Renal cortex interstitium (tissue), 11 donors: ENCODE measurements around the gene RXFP4. TPM values are rescaled to one million over a fixed set of nuclear protein-coding genes. Genes with fewer than 3 reads are reported as not detected.

Experiments
- DNase-seq, 11 donors: peaks; one replicate each; pipeline ENCODE4 v3.0.0-alpha.2; 2013; ENCODE audit warnings: low read depth in 9 of 11, low spot score in 4 of 11; ENCODE audit errors: extremely low read depth in 1 of 11
- polyA plus RNA-seq, 3 donors: library from polyadenylated mRNA; unstranded; fragments of 120-200 nt; gene quantifications; one replicate each; pipeline ENCODE4 v1.2.1, GENCODE V29; 2013; ENCODE audit not compliant: insufficient read length in 3 of 3

RXFP4 gene
- polyA plus RNA-seq, 3 donors: 0.09 to 0.25 TPM; not detected in 1

DNA sequence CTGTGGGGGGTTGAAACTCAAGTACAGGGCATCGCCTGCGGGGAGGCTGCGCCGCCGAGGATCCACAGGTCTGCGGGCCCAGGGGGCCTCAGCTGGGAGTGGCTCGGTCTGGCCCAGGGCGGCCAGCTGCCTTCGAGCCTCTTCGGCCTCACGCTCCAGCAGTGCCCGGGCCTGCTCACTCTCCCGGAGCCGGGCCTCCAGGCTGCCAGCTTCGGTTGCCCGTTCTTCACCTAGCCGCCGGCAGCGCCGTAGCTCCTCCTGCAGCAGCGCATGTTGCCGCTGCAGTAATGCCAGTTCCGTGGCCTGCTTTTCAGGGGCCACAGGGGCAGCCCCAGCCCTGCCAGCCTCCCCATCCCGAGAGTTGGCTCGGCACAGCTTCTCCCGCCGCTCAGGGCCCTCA, 9.4 kb downstream of the RXFP4 start:
- DNase-seq: no peak

DNA sequence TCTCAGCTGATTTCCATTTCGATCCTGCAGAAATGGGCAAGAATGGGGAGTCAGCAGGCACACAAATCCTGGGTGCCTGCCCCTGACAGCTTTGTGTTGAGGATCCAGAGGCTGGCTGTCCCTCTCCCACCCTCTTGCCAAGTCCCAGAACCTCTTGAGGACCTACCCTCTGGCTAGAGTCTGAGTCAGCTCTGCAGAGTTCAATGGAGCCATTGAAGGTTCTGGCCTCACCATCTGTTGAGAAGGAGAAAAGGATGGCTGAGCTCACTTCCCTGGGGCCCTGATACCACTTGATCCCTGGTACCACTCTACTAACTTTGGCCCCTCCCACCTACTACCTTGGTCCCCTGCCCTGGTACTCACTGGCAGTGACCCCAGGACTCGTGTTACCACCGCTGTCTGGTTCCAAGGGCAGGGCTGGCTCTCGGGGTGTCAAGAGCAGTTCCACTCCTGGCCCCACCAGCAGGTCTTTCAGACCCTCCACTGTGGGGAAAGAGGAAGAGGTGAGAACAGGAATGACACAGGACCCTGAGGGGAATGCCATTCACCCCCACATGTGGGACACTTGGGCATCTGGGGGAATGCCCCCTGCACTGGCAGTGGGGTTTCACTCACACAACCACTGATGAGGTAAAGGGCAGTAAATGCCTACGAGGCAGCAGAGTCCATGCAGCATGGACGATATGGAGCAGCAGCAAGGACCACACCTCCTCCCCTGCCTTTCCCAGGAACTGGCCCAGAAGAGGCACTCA, 10.5 kb downstream of the RXFP4 start:
- DNase-seq: no peak

DNA sequence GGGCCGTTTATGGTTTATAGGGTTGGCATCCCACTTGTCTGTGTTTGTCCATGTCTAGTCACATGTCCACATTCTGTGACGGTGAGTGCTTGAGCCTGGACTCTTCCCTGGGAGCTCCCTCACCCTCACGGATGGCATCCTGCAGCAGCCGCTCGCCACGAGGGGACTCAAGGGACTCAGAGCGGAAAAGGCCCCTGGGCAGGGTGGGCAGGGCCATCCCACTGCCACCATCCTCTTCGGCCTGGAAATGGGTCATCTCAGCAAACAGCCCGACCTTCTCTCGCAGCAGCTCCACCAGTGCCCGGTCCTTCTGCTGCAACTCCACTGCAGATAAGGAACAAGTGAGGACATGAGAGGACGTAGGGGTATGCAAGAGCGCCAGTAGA, 11.1 kb downstream of the RXFP4 start:
- no peak for DNase-seq

DNA sequence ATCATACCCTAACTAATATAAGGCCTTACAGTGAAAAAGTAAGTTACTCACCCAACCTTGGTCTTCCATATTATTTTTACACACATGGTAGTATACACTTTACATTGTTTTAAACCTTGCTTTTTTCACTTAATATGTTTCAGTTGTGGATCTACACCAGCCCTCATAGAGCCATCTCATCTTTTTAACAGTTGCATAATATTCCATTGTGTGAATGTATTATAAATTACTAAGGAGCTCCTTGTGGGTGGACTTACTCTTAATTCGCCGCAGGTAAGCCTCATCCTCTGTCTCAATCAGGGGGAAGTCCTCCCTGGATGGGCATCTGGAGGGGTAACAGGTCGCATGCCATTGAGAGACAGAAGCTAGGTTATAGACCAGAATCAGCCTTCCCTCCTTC, 13.2 kb downstream of the RXFP4 start:
- DNase-seq: no peak

DNA sequence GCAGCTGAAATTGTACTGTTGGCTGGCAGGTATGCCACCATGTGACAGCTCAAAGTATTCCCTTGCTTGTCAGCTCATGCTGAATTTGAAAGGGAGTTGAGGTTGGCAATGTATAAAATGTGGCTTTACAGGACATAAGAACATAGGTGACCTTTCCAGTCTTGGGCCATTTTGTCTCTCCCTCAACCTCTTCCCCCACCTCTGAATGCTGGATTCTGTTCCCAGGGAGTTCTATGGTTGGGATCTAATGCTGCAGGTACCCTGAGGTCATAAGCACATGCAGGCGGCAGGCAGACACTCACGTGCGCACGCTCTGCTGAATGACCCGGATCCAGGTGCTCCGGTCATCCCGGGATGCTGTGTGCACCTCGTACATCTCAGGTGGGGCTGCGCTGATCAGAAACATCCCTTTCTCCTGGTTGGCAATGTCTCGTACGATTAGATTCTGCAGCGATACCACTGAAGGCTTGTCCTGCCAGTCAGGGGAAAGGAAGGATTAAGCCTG, 16.0 kb downstream of the RXFP4 start:
- no peak for DNase-seq

DNA sequence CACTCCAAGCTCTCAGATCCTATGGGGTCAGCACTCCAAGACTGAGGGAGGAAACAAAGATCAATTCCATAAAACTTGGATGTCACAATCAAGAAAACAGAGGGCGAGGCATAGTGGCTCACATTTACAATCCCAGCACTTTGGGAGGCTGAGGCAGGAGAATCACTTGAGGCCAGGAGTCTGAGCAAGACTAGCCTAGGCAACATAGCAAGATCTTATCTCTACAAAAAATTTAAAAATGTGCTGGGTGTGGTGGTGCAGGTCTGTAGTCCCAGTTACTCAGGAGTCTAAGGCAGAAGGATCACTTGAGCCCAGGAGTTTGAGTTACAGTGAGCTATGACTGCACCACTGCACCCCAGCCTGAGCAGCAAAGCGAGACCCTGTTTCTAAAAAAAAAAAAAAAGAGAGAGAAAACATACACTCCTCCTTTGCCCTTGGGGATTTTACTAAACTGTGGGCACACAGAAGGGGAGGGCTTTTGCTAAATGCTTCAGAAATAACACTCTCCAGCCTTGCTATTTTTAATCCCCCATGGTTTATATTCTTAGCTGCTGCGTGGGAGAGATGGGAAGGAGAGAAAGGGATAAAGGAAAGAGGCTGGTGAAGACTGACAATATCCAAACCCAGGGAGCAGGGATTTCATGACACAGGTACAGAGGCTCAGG, 18.8 kb downstream of the RXFP4 start:
- DNase-seq: no peak

DNA sequence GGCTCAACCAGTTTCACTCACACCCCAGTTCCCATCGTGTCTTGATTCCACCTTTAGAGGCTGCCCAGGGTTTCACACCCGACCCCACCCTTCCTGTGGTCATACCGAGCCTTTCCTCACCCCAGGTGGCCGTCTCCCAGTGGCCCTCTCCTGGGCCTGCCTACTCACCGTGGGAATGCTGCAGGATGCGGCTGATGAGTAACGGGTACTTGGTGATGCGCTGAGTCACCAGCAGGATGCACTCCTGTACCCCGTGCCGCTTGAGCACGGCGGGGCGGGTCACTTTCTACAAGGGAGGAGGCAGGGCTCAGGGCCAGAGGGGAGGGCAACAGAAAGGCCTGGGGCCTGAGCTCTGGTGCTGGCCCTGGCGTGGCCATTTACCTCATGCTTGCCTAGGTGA, 20.5 kb downstream of the RXFP4 start:
- DNase-seq: no peak

DNA sequence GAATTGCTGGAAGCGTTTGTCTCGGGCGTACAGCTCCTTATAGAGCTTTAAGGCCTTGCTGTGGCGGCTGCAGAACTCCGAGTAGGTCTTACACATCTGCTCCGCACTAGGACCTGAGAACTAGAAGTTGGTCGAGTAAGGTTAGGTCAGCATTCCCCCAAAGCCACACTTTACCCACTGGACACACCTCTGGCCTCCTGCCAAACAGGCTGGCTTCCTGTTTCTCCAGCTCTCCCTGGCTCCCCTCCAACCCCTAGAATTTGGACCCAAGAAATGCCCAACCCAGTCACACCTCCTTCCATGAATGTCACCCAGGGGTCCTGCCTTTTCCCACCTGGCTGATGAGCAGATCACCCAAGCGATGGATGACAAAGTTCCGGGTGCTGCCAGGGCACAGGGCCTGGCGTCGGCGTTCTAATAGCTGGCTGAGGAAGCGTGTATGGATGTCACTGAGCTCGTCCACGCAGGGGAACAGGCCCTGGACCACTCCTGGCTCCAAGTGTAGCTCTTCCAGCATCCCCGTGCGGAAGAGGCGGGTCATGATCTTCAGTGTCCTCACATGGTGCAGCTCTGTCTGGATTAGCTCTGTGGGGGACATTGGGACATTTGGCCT, 21.3 kb downstream of the RXFP4 start:
- no peak for DNase-seq

DNA sequence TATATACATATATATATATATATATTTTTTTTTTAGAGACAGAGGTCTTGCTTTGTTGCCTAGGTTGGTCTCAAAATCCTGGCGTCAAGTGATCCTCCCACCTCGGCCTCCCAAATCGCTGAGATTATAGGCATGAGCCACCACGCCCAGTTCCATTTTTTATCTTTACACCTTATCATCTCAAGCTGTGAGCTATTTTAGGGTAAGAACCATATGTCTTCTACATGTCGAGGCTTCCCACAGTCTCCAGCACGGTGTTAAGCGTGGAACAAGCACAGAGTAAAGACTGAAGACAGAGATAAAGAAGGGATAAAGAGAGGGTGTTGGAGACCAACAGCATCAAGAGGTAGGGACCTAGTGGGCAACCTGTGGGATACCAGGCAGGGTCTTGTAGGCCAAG, 22.8 kb downstream of the RXFP4 start:
- DNase-seq: no peak

DNA sequence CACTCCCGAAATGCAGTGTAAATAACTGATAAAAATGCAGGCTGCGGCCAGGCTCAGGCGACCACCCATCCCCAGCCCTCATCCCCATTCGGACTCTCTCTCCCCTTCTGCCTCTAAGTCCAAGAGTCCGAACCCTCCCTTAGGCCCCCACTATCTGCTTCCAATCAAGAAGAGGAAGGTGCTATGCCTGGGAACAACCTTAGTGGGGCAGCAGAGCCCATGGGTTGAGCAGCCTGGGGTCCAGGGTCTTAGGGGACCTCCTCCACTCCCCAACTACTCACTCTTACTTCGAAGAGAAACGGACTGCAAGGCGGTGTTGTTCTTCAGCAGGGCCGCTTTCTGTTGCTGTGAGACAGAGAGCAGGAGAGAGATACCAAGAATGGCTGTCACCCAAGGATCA, 24.7 kb downstream of the RXFP4 start:
- DNase-seq: no peak

DNA sequence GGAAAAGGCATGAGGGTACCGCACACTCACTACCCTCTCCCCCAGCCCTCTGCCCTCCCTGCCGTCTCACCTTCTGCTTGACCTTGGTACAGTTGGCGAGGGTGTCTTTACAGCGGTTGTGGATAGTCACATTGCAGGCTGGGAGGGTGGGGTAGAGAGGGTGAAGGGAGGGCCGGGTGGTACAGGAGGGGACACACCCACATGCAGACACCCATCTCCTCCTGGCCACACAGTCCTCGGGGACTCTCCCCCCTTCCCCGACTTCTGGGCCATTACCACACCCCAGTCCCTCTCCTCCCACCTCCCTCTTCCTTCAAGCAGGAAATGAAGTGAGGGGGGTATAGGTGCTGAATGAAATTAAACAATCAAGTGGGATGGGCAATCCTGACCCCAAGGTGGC, 25.3 kb downstream of the RXFP4 start:
- DNase-seq: no peak

DNA sequence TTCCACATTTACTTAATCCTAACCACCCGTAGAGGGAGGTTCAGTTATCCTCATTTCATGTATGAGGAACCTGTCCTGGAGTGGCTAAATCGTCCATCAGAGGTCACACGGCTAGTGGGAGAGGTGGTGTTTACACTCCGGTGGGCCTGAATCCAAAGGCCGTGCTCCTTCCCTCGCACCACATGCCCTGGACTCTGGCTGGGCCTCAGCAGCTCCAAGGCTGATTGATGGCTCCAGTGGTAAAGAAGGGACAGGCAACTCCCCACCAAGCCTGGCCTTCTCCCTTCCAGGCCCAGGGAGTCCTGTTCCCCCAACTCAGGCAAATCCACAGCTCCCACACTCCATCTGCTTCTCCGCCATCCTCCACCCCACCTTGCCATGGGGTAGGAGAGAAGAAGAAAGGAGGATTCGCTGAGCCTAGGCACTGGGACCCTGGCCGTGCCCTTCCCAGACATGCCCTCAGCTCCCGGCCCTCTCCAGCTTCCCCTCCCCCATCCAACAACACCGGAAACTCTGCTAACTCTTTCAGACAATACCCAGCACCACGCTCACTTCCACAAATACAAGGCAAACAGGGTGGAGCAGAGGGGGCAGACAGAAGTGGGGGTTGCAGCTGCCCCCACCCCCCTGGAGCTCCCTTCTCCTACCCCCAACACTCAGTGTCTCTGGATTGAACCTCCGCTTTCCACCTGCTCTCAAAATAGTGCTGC, 26.1 kb downstream of the RXFP4 start:
- DNase-seq: no peak

DNA sequence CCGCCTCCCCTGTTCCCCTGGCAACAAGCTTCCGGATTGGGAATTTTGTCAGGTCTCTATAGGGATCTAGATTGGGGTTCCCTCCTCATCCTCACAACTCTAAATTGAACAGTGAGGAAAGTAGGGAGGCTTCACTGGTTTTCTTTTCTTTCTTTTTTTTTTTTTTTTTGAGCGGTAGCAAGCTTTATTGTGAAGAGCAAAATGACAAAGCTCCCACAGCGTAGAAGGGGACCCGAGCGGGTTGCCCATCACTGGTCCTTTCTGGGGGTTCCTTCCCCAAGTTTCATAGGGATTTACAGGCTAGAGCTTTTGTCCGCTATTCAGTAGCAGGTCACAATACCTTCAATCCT, 26.6 kb downstream of the RXFP4 start:
- DNase-seq: no peak

DNA sequence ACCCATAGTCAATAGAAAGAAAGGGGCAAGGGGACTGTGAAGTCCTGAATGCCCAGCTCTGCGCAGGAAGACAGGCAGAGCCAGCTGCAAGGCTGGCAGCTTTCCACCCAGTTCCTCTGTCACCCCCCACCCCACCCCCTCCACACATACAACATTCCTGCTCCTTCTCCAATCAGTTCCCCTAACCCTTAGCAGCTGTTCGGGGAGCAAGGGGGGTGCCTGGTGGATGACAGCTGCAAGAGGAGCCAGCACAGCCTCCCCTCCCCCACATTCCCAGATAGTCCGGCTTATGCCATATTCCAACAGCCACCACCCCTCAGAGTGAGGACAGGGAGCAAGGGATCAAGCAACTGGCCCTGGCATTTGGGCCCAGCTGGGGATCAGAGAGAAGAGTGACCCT, 27.2 kb downstream of the RXFP4 start:
- DNase-seq: no peak

DNA sequence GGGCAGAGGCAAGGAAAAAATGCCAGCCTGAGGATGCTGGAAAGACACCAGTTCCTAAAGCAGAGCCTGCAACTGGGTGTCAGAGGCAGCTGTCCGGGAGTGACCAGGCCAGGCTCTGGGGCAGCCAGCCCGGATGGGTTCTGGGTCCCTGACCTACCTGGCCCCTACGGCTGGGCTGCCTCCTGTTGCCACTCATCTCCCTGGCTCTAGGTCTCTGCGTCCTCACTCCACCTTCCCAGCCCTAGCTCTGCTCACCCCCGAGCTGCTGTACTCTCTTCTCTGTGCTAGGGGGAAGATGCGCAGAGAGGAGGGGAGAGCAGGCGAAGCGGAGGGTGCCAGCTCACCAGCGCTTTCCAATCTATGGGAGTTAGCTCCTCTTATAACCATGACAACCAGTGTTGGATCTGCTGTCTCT, 27.9 kb downstream of the RXFP4 start:
- no peak for DNase-seq

DNA sequence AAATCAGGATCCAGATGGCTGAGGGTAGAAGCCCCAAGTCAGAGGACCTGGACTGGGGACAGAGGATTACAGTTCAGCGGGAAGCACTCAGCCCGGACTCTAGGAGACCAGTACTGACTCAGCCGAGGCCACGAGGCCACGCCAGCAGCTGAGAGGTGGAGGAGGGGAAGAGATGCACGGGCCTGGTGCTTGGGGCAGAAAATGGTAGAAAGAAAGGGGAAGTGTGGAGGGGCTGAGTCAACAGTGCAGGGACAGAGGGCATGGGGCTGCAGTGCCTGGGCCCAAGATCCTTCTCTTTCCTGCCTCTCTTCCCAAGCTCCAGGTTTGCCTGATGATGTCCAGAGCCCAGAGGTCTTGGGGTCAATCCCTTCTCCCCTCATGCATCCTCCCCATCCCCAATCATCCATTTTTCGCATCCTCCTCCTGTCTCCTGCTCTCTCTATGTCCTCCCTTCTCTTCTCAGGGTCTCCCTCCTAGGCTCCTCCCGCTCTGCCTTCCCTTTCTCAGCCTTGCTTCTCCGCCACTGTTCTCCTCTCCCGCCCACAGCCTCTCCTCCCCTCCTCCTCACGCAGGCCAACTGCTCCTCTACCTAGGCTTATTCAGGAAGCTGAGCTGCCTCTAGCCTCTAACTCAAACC, 29.2 kb downstream of the RXFP4 start:
- no peak for DNase-seq

DNA sequence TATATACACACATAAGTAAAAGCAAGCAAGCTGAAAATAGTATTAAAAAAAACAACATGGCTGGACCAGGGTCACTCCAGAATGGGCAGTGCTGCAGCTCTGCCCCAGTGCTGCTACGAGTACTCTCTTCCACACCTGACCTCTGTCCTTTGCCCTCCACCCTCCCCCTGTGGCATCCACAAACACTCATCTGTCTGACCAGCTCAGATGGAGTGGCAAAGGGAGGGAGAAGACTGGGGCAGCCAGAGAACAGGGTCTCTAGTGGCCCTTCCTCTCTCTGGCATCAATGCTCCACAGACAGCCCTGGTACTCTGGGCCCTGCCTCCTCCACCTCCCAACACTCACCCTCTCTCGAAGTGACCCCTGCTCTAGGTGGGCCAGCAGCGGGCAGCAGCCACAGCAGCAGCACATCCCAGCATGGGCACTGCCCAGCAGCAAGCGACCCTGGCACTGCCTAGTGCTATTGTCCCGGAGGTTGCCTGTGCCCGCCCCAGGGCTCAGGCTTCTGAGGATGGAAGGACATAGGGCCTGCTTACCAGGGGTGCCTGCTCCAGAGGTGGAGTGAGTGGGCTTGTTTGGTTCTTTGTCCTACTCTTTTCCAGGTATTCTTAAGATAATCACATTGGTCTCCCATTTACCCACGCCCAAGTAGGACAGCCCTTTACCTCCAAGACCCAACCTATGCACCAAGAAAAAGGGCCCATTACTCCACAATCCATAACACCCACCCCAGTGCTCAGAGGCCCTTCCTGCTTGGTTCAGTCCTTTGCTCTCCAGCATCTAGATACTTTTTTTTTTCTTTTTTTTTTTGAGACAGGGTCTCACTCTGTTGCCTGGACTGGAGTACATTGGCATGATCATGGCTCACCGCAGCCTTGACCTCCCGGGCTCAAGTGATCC, 30.7 kb downstream of the RXFP4 start:
- no peak for DNase-seq

DNA sequence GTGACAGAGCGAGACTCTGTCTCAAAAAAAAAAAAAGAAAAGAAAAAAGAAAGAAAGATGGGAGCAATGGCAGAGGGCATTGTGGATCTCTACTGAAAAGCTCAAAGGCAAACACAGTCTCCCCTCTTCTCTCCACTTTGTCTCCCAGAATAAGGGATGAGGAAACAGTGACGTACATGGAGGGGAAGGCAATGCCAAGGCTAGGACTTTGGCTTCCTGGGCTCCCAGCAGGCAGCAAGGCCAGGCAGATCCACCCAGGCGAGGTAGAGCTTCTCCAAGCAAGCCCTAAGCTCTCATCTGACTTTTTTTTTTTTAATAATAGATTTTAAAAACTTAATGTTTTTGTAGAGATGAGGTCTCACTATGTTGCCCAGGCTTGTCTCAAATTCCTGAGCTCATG, 32.3 kb downstream of the RXFP4 start:
- DNase-seq: no peak
